GM12864 (cell line): ENCODE data around the gene TSPAN5.

Source experiments
- DNase-seq: peaks from one replicate; pipeline ENCODE4 v3.0.0-alpha.2; 2011; ENCODE audit warnings: low read depth
- H3K4me3 ChIP-seq: 2 replicates; pipeline ENCODE4 v1.5.1; 2011; ENCODE audit warnings: mild to moderate bottlenecking, low read depth, low read length, control low read depth
- TF ChIP-seq, protein P1 (sequence below): IDR thresholded peaks from 2 replicates; pipeline ENCODE4 v1.5.1; 2011; ENCODE audit warnings: low read depth, mild to moderate bottlenecking, moderate library complexity, low read length, control low read depth, inconsistent platforms; ENCODE audit errors: missing control alignments

The TSPAN5 gene

DNA sequence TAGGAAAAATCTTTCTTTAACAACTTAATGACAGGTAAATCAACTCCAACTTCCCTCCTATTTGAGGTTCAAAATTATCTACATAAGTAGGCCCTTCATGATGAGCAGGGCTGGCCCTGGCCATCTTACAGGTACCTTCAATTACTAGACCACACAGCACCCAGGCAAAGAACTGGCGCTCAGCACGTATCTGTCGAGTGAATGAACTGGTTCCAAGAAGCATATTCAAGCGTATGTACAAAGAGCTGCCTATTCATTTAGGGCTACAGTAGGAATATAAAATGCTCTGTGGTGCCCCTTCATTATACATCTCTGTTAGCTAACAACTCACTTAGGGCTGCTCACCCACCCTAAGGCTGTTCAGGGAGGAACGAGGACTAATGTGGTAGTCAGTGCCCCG is 48.0 kb downstream of the TSPAN5 start:
- DNase-seq = no peak
- TF ChIP-seq, protein P1, sequence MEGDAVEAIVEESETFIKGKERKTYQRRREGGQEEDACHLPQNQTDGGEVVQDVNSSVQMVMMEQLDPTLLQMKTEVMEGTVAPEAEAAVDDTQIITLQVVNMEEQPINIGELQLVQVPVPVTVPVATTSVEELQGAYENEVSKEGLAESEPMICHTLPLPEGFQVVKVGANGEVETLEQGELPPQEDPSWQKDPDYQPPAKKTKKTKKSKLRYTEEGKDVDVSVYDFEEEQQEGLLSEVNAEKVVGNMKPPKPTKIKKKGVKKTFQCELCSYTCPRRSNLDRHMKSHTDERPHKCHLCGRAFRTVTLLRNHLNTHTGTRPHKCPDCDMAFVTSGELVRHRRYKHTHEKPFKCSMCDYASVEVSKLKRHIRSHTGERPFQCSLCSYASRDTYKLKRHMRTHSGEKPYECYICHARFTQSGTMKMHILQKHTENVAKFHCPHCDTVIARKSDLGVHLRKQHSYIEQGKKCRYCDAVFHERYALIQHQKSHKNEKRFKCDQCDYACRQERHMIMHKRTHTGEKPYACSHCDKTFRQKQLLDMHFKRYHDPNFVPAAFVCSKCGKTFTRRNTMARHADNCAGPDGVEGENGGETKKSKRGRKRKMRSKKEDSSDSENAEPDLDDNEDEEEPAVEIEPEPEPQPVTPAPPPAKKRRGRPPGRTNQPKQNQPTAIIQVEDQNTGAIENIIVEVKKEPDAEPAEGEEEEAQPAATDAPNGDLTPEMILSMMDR = no peak
- H3K4me3 ChIP-seq = no peak overlapping the region

DNA sequence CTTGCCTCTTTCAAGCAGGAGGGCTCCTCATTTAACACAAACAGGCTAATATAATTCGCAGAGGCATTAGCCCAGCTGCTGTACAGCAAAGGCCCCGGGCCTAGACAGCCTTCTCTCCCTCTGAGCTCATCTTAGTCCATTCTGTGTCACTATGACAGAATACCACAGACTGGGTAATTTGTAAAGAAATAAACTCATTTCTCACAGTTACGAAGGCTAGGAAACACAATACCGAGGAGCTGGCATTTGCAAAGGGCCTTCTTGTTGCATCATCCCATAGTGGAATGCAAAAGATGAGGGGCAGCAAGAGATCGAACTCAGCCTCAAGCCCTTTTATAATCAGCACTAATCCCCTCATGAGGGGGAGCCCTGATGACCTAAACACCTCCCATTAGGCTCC is 48.5 kb downstream of the TSPAN5 start:
- DNase-seq = no peak
- no peak overlapping the region for H3K4me3 ChIP-seq
- TF ChIP-seq, protein P1 = no peak

DNA sequence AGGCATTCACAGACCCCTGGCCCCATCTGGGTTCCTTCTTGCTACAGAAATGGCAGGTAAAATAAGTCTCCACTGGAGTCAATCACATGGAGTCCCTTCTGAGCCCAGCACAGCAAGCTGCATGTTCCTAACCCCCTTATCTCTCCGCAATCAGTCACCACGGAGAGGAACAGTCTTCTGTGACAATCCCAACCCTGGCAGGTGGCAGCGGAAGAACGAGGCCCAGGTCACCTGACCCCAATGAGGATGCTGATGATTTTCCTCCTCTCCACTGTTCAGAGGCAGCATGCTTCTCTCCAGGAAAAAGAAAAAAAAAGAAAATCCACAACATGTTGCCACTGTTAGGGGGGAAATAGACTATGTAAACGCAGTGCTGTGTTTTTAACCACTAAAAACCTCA is 50.1 kb downstream of the TSPAN5 start:
- TF ChIP-seq, protein P1 = no peak
- DNase-seq = no peak
- H3K4me3 ChIP-seq = no peak overlapping the region

DNA sequence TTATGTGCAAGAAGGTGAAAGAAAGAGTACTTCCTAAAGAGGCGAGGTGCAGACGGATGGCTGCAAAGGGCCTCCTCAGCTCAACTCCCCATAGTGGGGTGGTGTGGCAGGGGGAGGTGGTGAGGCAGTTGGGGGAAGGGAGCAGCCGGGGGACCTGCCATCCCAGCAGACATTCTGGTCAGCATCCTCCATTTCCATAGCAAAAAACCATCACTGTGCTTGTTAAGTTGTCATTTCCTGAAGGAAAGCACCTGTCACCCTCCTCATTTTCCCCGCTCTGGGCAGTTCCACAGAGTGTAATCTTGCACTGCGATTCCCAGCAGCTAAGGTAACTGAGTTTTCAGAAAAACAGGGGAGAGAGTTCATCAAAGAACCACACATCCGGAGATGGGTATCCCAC is 51.5 kb downstream of the TSPAN5 start:
- no peak for DNase-seq
- H3K4me3 ChIP-seq = no peak overlapping the region
- TF ChIP-seq, protein P1 = no peak

DNA sequence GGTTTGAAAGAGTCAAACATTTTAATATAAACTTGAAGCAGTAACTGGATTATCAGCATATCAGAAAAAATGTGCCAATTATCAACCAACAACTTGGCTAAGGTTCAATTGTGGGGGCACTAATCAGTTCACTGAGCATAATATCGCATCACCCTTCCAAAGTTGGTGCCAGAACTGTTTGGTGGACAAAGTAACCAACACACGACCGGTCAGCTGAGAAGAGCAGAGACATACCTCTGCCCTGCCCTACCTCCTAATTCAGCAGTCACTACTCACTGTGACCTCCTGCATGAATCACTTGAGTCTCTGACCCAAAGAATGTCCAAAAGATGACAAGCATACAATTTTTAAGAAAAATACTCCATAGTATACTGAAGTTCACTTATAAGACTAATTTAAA is 53.2 kb downstream of the TSPAN5 start:
- no peak overlapping the region for H3K4me3 ChIP-seq
- TF ChIP-seq, protein P1 = no peak
- DNase-seq = no peak

DNA sequence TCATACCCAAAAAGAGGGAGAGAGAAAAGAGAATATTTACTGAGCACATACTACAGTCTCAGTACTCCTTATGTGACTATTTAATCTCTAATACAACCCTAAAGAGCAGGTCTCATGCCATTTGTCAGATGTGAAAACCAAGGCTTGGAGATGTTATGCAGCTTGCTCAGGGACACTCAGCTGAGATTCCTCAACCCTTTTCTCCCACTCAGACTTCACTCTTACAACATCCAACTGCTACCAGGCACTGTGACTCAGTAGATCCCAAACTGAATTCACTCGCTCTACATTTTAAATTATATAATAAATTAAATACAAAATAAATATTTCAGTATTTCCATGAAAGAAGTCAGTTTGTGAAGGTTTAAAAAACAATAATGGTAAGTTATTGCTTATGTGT is 53.7 kb downstream of the TSPAN5 start:
- no peak for DNase-seq
- TF ChIP-seq, protein P1 = no peak
- H3K4me3 ChIP-seq = no peak overlapping the region

DNA sequence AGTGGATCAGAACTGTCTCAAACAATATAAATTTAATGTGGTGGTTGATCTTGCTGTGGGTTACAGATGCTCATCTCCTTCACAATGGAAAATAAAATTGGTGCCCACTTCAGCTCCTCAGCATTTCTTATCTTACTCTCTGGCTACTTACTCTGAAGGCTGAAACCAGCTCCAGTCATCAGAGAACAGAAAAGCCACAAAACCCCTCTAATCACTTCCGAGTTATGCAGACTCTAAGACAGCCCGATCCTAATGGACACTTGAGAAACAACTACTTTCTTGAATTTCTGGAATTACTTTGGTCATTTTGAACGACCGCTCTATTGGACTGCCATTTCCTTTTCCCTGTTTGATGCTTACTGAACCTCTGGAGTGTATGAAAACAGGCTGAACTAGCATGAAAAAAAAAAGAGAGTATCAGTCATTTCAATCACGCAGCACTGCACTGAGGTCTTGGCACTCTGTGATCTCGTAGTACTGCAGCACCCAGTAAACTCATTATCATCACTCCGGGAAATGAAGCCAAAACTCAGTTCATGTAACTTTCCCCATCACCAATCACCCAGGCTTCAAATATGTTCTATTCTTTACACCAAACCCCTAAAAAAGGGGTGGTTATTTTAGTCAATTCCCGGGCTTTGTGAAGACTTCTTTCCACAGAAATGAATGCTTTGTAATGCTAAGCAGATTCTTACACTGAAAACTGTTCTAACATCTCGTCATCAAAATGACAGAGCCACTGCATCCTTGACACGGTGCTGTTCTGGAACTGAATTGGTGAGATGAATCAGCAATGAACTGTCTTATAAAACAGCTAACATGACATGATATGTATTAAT is 54.5 kb downstream of the TSPAN5 start:
- TF ChIP-seq, protein P1 = no peak
- no peak overlapping the region for H3K4me3 ChIP-seq
- no peak for DNase-seq
